GM21529 (cell line): ENCODE data around the gene CASP10.
"Not testable (repeated sequence)": the region's sequence is repeated elsewhere in the genome, so short reads cannot be mapped to it uniquely, and the experiment has no call there.

ENCODE experiments used
- ATAC-seq: cut with Tn5 transposase; IDR thresholded peaks from one replicate; pipeline ENCODE4 v1.9.1; 2021; ENCODE audit not compliant: unreplicated experiment

Gene CASP10

DNA sequence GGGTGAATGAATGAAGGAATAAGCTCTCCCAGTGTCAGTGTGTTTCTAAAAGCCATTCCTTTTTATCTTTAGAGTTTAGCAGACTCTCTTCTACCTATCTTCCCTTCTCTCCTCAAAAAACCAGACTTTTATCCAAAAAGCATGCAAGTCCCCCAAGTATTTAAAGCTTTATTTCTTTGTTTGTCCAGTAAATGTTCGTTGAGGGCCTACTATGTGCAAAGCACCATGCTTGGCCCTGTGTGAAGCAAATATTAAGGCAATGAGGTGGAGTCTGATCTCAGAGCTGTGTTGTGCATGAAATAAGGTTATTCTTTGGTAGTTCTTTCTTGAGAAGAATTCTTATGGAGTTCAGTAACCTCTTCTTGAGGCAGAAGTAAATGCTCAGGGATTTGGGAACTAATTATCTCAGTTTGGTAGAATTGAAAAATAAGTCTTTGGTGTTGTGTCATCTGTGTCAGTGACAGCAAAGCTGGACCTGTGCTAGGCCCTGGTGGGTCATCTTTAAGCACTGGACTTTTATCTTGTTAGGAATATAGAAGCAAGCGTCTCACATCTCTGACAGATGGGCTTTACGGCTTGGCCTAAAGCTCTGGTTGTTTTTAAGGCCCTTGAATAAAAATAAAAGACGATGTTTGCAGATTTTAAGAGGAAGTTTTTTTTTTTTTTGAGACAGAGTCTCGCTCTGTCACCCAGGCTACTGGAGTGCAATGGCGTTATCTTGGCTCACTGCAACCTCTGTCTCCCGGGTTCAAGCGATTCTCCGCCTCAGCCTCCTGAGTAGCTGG lies 28.1 kb upstream of the CASP10 start:
- ATAC-seq: no peak

DNA sequence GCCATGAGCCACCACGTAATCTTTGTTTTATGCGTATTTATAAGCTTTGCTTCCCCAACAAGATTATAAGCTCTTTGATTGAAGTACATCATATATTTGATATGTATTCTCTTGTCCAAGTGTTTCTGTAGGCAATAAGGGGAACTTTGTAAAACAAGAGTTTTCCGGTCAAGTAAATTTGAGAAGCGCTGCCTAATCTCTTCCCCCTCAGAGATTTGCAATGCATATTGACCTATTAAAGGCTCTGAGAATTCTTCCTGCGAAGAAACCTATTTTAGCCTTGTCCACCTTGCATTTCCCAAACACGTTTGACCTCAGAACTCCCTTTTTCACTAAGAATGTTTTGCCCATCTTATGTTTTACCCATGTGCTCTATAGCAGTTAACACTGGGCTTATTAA lies 26.9 kb upstream of the CASP10 start:
- ATAC-seq: no peak

DNA sequence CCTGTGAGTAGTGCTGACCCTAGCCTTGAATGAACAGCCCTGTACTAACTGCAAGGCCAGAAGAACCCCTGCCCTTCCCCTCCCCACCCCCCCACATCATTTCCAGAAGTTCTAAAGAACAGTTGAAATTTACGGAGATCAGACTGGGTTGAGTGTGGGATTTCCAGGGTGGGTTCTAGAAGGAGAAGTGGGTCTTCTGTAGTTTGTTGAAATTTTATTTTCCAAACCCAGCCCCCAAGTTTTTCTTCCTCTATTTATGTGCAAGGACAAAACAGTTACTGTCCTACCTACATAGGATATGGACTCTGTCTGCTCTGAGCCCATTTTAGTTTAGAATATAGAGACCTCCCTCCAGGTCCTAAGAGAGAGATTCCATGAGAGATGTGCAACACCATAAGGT lies 26.3 kb upstream of the CASP10 start:
- no peak for ATAC-seq

DNA sequence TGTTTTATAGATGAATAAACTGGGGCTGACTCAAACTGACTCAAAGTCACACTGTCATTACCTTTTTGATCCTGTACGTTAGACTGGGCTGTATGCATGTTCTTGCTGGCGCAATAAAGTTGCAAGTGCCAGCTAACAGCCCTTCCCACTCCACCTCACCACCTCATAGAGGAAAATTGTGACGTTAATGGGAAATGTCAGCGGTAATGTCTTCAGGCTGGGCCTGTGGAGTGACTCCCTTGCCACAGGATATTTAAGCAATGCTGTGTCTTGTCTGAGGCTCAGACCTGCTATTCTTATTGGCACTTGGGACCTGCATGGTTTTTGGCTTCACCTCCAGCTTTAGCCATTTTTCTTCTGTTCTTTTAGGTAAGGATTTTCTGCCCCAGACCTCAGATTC lies 25.2 kb upstream of the CASP10 start:
- ATAC-seq: peak; percentile 20

DNA sequence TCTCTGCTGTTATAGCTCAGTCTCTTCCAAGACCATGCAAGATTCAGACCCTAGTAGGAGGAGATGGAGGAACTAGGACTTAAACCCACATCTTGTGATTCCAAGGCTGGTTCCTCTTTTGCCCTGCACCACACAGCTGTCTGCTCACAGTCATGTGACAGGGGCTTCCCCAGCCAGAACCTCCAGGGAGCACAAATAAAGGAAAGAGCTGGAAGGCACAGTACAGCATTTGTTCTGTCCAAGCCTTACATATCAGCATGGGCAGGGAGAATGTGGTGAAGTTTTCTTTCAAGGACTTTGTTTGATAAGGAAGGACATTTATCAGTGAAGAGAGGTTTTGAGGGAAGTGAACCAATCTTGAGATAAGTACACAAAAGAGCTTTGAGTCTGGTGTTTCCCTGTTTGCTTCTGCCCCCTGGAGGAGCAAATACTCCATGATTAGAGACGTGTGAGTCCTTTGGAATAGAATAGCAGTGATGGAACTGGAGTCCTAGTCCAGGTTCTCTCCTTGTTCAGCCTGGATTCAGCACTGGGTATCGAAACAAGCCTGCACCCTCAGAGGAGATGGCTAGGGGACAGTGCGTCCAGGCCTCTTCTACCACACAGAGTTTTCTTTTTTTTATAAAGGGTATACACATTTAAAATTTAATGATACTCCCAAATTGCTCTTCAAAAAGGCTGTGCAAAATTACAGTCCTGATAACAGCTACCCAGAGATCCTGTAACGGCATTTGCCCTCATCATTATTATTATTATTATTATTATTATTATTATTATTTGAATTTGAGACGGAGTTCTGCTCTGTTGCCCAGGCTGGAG lies 24.6 kb upstream of the CASP10 start:
- peak; percentile 97 for ATAC-seq

DNA sequence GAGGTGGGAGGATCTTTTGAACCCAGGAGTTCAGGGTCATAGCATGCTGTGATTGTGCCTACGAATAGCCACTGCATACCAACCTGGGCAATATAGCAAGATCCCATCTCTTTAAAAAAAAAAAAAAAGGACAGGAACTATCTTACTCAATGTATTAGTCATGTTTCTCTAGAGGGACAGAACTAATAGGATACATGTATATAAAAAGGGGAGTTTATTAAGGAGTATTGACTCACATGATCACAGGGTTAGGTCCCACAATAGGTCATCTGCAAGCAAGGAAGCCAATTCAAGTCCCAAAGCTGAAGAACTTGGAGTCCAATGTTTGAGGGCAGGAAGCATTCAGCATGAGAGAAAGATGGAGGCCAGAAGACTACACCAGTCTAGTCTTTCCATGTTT lies 18.8 kb upstream of the CASP10 start:
- ATAC-seq: no peak

DNA sequence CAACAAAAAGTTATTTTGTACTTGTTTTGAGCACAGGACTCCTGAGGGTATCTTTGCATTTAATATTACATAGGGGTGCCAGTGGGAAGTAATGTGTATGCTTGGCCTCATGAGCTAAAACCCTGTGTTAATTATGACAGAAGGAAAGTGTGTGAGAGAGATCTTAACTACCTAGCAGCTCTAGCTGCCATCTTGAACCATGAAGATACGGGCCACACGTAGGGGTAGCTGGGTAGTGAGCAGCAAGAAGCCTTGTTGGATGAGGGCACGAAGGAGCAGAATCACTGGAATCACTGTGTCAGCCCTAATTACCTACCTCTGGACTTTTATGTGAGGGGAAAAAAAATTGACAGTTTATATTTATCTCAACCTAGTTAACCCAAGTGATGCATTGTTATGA lies 15.4 kb upstream of the CASP10 start:
- ATAC-seq: no peak

DNA sequence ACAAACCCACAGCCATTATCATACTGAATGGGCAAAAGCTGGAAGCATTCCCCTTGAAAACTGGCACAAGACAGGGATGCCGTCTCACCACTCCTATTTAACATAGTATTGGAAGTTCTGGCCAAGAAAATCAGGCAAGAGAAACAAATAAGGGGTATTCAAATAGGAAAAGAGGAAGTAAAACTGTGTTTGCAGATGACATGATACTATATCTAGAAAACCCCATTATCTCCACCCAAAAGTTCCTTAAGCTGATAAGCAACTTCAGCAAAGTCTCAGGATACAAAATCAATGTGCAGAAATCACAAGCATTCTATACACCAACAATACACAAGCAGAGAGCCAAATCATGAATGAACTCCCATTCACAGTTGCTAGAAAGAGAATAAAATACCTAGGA lies 14.4 kb upstream of the CASP10 start:
- not testable (repeated sequence) for ATAC-seq

DNA sequence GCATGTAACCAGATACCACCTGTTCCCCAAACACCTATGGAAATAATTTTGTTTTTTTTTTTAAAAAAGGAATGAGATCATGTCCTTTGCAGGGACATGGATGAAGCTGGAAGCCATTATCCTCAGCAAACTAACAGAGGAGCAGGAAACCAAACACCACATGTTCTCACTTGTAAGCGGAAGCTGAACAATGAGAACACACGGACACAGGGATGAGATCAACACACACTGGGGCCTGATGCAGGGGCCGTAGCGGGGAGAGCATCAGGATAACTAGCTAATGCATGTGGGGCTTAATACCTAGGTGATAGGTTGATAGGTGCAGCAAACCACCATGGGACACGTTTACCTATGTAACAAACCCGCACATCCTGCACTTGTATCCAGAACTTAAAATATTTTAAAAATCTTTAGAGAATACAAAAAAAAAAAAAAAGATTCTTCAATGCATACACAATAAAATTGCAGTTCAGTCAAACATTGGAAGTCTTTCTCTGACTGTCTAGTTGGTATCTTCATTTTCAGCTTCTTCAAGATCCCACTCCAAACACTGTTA lies 11.6 kb upstream of the CASP10 start:
- ATAC-seq: no peak

DNA sequence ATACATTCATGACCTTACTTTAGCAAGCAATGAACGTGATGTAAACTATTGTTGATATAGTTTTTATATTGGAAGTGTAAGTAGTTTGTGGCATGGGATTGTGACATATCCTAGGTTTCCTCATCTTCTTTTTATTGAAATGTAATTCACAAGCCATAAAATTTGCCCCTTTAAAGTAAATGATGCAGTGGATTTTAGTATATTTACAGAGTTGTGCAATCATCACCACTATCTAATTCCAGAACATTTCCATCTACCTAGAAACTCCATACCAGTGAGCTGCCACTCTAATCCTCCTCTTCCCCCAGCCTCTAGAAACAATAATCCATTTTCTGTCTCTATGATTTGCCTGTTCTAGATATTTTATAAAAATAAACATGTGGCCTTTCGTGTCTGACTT lies 10.7 kb upstream of the CASP10 start:
- no peak for ATAC-seq

DNA sequence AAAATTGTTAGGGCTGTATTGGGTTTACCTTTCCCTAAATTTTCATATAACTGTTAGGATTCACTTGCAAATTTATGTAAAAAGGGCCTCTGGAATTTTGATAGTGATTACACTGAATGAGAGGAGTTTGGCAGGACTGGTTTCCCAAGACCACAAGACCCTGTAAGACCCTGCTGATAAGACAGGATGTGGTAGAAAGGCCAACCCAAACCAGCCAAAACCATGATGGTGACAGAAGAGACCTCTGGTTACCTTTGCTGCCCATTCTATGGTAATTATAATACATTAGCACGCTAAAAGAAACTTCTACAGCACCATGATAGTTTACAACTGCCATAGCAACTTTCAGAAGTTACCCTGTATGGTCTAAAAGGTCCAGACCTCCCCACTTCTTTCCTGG lies 8.3 kb upstream of the CASP10 start:
- no peak for ATAC-seq

DNA sequence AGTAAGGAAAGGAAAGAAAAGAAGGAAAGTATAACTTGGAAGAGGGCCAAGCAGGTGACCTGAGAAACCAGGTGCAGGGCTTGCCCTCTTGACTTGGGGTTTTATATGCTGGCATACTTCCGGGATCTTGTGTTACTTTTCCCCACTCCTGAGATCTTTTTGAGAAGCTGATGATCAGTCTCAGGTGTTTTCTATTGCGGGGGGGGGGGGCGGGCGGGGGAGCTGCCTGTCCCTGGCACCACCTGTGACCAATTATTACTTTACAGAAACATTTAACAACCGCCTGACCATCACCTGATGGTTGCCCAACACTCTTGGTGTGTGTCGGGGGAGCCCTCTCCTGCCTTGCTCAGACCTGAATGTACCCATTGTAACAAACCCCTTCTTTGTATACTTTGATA lies 6.9 kb upstream of the CASP10 start:
- no peak for ATAC-seq

DNA sequence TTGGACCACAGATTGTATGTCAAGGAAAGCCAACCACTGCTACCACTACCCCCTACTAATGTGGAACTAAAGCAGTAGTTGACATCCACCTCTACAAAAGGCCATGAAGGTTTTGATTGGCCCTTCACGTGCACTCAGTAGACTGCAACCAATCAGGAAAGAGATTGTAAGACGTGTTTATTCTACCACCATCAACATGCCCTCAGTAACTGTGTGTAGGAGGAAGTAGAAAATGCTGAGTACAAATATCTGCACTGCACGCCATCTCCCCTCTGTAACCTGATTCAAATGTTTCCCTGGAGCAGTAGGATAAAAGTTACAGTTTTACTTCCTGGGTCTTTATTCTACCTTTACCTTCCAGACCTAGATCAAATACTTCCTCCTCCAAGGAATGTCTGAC lies 2.9 kb upstream of the CASP10 start:
- ATAC-seq: no peak

DNA sequence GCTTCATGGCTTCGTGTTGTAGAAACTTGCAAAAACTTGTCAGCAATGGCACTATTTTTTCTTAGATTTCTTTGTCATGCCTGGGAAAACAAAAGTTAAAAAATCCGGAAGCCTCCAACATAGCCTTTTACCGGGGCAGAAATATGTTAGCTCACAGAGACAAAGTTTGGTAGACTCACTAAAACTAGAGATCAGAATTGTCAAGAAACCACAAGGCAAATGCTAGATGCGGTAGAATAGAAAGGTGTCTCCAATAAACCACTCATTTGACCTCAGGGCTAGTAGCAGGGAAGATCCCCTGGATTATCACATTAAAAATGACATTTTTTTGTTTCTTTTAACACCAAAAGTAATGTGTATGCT lies 405 bp downstream of the CASP10 start:
- ATAC-seq: no peak

DNA sequence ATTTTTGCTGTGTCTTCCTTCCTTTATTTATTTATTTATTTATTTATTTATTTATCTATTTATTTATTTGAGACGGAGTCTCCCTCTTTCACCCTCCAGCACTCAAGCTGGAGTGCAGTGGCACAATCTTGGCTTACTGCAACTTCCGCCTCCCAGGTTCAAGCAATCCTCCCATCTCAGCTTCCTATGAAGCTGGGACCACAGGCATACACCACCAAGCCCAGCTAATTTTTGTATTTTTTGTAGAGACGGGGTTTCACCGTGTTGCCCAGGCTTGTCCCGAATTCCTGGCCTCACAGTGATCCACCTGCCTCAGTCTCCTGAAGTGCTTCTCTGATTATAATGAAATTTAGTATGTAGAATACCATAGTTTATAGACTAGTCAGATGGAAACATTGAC lies 894 bp downstream of the CASP10 start:
- ATAC-seq: not testable (repeated sequence)

DNA sequence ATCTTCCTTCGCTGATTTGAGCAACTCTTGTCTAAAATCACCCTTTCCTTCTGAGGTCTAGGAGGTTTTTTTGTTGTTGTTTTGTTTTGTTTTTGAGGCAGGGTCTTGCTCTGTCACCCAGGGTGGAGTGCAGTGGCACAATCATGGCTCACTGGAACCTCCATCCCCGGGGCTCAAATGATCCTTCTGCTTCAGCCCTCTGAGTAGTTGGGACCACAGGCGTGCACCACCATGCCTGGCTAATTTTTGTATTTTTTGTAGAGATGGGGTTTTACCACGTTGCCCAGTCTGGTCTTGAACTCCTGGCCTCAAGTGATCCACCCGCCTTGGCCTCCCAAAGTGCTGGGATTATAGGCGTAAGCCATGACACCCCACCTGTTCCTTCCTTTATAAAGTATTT lies 1.3 kb downstream of the CASP10 start:
- not testable (repeated sequence) for ATAC-seq

DNA sequence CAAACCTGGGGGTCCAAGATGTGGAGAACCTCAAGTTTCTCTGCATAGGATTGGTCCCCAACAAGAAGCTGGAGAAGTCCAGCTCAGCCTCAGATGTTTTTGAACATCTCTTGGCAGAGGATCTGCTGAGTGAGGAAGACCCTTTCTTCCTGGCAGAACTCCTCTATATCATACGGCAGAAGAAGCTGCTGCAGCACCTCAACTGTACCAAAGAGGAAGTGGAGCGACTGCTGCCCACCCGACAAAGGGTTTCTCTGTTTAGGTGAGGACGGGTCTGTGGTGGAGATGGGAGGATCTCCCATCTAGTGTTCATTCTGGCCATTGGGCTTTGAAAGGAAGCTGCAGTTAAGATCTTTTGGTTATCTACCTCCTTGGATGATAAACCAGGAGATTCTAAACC lies 2.9 kb downstream of the CASP10 start:
- ATAC-seq: no peak

DNA sequence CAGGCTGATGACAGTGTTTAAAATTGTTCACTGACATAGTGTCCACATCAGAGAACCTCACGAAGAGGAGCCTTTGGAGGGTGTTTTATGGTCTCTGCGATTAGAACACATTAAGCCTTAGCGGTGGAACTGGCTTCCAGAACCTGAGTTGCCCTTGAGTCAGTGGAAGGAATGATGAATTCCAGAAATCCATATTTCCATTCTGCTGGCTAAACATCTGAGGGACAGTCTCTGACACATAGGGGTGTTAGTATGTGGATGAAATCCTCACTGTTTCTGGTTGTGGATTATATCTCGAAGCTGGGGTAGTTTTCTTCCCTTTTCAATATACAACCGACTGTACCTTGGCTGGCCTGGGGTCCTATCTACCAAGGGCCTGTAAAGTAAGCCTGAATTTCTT lies 4.0 kb downstream of the CASP10 start:
- no peak for ATAC-seq

DNA sequence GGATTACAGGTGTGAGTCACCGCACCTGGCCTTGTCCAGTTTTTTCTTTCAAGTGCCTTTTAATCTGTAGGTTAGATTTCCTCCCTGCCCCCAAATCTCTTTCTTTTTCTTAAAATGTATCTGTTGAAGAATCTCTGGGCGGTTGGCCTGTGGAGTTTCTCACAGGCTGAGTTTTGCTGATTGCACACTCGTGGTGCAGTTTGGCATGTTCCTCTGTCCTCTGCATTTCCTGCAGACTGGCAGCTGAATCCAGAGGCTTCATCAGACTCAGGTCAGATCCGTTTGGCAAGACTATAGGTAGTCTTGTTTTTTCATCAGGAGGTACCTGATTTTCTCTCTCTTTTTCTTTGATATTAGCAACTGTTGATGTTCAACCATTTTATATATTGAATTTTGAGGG lies 5.5 kb downstream of the CASP10 start:
- no peak for ATAC-seq

DNA sequence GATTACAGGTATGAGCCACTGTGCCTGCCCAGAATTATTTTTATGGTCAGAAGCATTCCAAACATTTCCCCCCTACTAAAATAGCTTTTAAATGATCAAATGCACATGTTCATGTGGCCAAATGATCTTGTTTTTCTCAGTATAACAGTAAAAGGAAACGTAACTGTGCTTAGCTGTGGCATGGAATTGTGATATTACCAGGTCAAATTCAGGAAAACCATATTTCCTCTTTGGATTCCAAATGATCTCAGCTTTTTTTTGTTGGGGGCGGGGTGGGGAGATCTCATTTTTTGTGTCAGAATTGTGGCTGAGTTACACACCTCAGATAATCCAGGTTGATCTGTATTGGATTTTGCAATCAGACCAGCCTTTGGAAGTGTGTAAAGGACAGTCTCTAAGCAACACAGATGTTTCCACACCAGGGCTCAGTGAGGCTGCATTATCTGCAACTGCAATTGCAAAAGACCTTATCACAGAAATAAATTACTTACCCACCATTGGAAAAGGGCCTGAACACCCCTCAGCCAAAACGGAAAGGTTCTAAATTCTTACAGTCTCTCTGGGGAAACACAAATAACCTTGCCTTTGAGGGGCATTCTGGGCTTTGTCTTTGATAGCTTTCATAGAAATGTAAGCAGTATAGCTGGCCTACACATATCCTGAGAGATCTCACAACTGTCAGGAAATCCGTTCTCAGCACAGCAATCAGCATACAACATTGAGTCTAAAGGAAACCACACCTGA lies 8.4 kb downstream of the CASP10 start:
- peak; percentile 46 for ATAC-seq

DNA sequence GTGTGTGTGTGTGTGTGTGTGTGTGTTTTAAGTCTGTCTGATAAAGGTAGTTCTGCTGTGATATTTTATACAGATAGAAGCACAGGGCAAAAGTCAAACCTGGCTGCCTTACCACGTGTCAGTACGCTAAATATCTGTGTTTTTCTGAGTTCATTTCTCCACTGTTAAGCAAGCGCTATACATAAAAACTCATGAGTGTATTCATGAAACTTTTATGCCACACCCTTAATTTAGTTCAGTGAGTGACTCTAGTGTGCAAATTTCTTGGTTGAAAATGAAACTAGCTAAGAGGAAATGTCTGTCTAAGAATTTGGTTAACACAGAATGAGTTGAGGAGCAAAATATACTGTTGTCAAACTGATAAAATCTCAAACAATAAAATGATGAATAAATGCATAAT lies 11.2 kb downstream of the CASP10 start:
- peak; percentile 96 for ATAC-seq

DNA sequence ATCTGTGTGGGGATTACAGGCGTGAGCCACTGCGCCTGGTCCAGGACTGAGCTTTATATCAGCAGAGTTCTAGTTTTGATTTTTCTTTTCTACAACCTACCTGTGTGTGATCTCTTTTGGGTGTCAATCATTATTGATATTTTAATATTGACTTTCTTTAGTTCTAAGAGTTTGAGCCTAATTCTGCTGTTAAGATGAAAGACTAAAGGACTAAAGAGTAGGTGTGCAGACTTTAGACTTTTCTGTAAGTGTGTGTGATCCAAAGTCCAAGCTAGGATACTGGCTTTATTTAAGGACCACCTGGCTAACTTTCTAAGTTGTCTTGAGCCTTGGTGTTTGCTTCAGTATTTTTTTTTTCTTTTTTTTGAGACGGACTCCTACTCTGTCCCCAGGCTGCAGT lies 12.4 kb downstream of the CASP10 start:
- no peak for ATAC-seq
